Occipital lobe (tissue), 2 donors: ENCODE data around the gene ADCY9. TPM values are rescaled to one million over a fixed set of nuclear protein-coding genes. Genes with fewer than 3 reads are reported as not detected.

ENCODE experiments used
- DNase-seq: peaks from one replicate; lab custom pipeline; 2025; lab: John Stamatoyannopoulos, UW
- total RNA-seq: library from RNA; depleted of rRNA; stranded (reverse); fragments of >200 nt; gene quantifications from one replicate; pipeline ENCODE4 v1.2.3, GENCODE V29; 2014

Gene ADCY9
- total RNA-seq, 1 donor from 2014 or later, result 9.5 TPM

GRCh38 chr16:4004206-4004605 is 112.0 kb downstream of the ADCY9 start:
- DNase-seq, result no peak

GRCh38 chr16:4003576-4003975 is 112.7 kb downstream of the ADCY9 start:
- no peak for DNase-seq

- no peak for DNase-seq
These were observed 113.1 kb downstream of the ADCY9 start for GRCh38 chr16:4003166-4003565.

- no peak for DNase-seq
These were observed 114.1 kb downstream of the ADCY9 start for GRCh38 chr16:4002121-4002520.

GRCh38 chr16:3999479-4000325 is 116.5 kb downstream of the ADCY9 start:
- peak; percentile 40 for DNase-seq

- no peak for DNase-seq
These were observed 117.3 kb downstream of the ADCY9 start for GRCh38 chr16:3998793-3999478.

GRCh38 chr16:3997231-3997841 is 118.9 kb downstream of the ADCY9 start:
- no peak for DNase-seq

- DNase-seq, result no peak
These were observed 121.2 kb downstream of the ADCY9 start for GRCh38 chr16:3995001-3995400.

GRCh38 chr16:3993052-3993785 is 123.0 kb downstream of the ADCY9 start:
- no peak for DNase-seq

GRCh38 chr16:3992297-3993051 is 123.8 kb downstream of the ADCY9 start:
- no peak for DNase-seq

GRCh38 chr16:3988824-3989223 is 127.4 kb downstream of the ADCY9 start:
- DNase-seq, result no peak

GRCh38 chr16:3988011-3988410 is 128.2 kb downstream of the ADCY9 start:
- DNase-seq, result no peak

- no peak for DNase-seq
These were observed 129.0 kb downstream of the ADCY9 start for GRCh38 chr16:3987231-3987630.

GRCh38 chr16:3986235-3986544 is 130.1 kb downstream of the ADCY9 start:
- no peak for DNase-seq

GRCh38 chr16:3984111-3985060 is 131.9 kb downstream of the ADCY9 start:
- DNase-seq, result no peak

GRCh38 chr16:3983081-3983520 is 133.1 kb downstream of the ADCY9 start:
- DNase-seq, result peak; percentile 50

- no peak for DNase-seq
These were observed 134.0 kb downstream of the ADCY9 start for GRCh38 chr16:3982216-3982615.

- DNase-seq, result no peak
These were observed 135.8 kb downstream of the ADCY9 start for GRCh38 chr16:3980253-3981111.

GRCh38 chr16:3979518-3979917 is 136.7 kb downstream of the ADCY9 start:
- no peak for DNase-seq
